Cardiac fibroblast (primary cell): Measurements from ENCODE around the gene UBE2H.

Source experiments
- DNase-seq, 2 donors: peaks; one replicate each; pipeline versions ENCODE4 v3.0.0 to v3.0.0-alpha.2; 2010; ENCODE audit warnings: low read depth in 2 of 2
- H3K4me3 ChIP-seq, 2 donors: replicated peaks in 1 of 2; 1 replicate in 1 of 2; 2 replicates in 1 of 2; pipeline ENCODE4 v1.5.1; 2011; ENCODE audit warnings: low read depth in 2 of 2, low read length in 2 of 2, mild to moderate bottlenecking in 2 of 2, moderate library complexity in 1 of 2
- CTCF ChIP-seq: IDR thresholded peaks from one replicate; pipeline ENCODE4 v1.5.1; 2011; ENCODE audit warnings: low read depth, mild to moderate bottlenecking, low read length, inconsistent platforms

Gene UBE2H

DNA sequence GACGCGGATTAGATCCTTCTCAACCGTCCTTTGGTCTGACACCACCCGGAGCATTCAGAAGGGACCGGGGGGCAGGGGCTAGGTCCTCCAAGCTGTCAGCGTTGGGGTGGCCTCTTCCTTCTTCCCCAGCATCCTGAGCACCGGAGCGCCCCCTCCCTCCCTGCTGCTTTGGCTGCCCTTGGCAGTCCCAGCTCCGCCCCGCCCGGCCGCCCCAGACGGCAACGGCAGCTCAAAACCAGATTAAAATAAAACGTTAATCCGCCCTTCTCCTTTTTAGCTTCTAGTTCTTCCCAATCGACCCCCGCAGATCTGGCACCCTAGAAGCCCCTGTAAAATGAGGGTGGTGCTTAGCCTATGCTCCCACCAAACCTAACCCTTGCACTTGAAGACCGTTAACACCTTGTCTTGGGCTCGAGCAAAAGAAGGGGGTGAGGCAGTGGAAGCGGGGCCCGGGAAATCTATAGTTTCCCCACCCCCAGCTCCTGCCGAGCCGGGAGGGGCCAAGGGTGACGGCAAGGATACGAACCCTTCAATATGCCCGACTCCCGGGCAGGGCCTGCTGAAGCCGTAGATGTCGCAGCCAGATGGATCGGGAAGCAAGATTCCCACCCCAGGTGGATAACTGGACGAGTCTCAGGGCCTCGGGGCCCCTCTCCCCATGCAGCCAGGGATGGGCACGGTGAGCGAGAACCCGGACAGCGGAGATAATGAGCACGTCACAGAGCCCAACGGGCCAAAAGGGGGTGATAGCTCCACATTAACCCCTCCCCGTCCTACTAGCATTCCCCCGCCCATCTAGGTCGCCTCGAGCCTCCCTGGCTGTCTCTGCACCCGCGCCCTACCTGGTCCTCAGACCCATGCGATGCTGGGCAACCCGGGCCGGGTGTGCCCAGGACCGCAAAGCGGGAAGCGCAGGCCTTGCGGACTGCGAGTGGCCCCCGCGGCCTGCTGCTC is 171.5 kb downstream of the UBE2H start:
- H3K4me3 ChIP-seq = no peak overlapping the region
- no peak for DNase-seq
- TF ChIP-seq CTCF = no peak
